Activated naive CD4-positive, alpha-beta T cell (primary cell): ENCODE results near the gene ARHGAP44.
"Not testable (repeated sequence)": the region's sequence is repeated elsewhere in the genome, so short reads cannot be mapped to it uniquely, and the experiment has no call there.

ENCODE experiments used
- DNase-seq, 4 experiments: peaks; one replicate each; lab custom pipeline; 2025; lab: John Stamatoyannopoulos, UW

The ARHGAP44 gene

GRCh38 chr17:12815642-12816141 lies 26.4 kb downstream of the ARHGAP44 start:
- DNase-seq, result no peak

DNA sequence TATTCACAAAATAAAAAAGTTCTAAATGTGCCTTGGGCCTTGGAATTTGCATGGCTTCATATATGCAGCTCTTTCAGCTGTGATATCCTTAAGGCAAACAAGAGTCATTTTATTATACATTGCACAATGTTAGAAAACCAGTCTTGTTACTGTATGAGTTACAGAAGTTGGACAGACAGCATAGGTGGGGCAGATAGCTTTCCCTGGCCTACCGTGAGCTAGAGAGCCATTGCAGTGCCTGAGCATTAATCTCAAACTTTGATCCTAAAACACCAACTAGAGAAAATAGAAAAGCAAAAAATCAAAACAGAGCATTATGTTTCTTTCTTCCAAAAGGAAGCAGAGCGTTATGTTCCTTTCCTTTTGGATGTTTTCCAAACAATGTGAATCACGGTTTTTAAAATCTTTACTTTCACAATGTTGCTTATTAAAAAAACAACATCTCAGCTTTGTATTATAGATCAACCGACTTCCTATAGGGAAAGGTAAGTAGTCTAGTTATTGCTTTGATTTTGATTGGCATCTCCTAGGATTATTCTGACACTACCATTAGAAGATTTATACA lies 32.2 kb downstream of the ARHGAP44 start:
- DNase-seq, result no peak

DNA sequence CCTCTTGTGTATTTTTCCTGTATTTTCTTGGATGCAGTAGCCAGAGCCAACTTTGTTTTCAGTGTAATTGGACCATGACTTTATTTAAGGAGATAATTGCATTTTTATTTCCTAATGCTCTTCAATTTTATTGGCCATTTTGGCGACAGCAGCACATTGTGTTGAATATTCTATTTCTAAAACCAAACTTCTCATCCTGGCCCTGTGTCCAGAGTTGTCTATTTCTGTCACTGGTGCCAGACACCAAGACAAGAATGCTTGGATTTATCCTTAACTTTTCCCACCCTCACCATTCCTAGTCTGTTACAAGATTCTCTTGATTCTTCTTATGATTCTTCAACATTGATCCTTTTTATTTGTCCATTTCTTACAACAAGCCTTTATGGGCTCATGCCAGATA lies 37.1 kb downstream of the ARHGAP44 start:
- no peak for DNase-seq

GRCh38 chr17:12830777-12831247 lies 41.5 kb downstream of the ARHGAP44 start:
- DNase-seq, result no peak

- no peak for DNase-seq
Measured at GRCh38 chr17:12831839-12832238, 42.5 kb downstream of the ARHGAP44 start.

- no peak for DNase-seq
Measured at GRCh38 chr17:12839042-12839441, 49.7 kb downstream of the ARHGAP44 start.

DNA sequence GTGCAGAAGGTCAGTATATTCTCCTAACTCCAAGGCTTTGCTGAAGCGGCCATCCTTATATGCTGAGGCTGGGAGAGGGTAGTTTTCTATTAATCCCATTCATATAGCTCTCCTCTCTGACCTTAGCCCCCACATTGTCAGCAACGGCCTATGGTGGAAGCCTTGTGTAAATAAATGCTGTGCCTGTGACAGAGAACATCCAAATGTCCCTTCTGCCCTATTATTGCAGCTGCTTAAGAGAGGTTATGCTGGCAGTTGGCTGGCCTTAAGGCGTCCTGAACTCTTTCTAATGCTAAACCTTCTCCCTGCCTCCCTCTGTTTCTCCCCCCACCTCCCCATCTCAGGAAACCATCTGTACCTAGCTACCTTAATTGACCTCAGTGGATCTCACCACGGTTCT lies 53.6 kb downstream of the ARHGAP44 start:
- no peak for DNase-seq

GRCh38 chr17:12850996-12851395 lies 61.7 kb downstream of the ARHGAP44 start:
- no peak for DNase-seq

- DNase-seq, result no peak
Measured at GRCh38 chr17:12851901-12852435, 62.7 kb downstream of the ARHGAP44 start.

GRCh38 chr17:12853921-12854320 lies 64.6 kb downstream of the ARHGAP44 start:
- no peak for DNase-seq

- no peak for DNase-seq
Measured at GRCh38 chr17:12856416-12856815, 67.1 kb downstream of the ARHGAP44 start.

GRCh38 chr17:12857592-12857991 lies 68.3 kb downstream of the ARHGAP44 start:
- no peak for DNase-seq

- DNase-seq, result no peak
Measured at GRCh38 chr17:12859520-12859919, 70.2 kb downstream of the ARHGAP44 start.

- no peak for DNase-seq
Measured at GRCh38 chr17:12865769-12866168, 76.5 kb downstream of the ARHGAP44 start.

DNA sequence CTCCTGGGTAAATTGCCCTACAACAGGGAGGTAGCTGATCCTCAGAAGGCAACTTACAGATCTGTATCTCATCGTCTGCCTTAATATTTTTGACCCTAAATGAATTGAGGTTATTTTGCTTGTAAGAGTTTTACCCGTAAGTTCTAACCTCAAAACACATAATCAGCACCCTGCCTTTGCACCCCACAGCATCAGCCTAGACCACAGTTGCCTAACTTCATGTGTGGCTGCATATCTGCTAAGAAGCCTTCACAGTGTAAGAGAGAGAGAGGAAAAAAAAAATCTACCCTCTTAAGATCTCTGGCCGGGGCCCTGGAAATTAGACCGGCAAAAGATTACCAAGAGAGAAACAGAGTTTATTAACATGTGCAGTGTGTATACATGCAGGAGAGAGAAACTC lies 76.9 kb downstream of the ARHGAP44 start:
- no peak for DNase-seq

DNA sequence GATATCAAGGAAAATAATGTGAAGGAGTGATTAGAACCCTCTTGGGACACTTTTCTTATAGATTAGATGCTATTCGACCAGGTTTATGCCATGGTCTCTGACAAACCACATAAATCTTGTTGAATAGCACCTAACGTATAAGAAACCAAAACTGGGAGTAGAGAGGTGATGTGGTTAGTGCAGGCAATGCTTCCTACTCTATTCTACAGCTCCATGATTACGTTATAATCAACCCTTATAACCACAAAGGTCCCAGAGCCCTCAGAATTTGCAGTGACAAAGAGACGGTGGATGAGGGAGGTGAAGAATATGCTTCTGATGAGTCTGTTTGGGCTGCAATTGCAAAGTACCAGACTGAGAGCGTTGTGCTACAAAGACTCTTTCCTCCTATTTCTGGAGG lies 78.4 kb downstream of the ARHGAP44 start:
- DNase-seq, result no peak

- not testable (repeated sequence) for DNase-seq
Measured at GRCh38 chr17:12873415-12874125, 84.3 kb downstream of the ARHGAP44 start.

- DNase-seq, result no peak
Measured at GRCh38 chr17:12877953-12878669, 88.8 kb downstream of the ARHGAP44 start.

GRCh38 chr17:12879096-12879495 lies 89.8 kb downstream of the ARHGAP44 start:
- not testable (repeated sequence) for DNase-seq

DNA sequence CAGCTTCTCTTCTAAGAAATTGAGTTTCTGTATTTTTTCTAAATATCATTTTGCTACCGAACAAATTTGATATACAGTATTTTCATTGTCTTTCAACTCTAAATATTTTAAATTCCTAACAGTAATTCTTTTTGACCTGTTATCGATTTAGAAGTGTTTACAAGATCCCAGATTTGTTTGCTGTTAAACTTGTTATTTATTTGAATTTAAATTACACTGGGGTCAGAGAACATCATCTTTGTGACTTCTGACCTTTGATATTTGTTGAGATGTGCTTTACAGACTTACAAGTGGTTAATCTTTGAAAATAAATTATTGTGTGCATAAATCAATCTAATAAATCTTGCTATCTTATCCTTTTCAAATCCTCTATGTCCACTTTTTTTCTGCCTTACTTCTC lies 94.2 kb downstream of the ARHGAP44 start:
- no peak for DNase-seq

DNA sequence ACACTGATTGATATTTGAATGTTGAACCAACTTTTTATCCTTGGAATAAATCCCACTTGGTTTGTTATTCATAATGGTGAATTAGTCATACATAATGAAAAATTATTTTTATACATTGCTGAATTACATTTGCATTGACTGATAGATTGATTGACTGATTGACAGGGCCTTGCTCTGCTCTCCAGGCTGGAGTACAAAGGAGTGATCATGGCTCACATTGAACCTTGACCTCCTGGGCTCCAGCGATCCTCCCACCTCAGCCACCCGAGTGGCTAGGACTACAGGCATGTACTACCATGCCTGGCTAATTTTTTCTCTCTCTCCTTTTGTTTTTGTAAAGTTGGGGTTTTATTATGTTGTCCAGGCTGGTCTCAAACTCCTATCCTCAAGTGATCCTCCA lies 97.8 kb downstream of the ARHGAP44 start:
- DNase-seq, result no peak

DNA sequence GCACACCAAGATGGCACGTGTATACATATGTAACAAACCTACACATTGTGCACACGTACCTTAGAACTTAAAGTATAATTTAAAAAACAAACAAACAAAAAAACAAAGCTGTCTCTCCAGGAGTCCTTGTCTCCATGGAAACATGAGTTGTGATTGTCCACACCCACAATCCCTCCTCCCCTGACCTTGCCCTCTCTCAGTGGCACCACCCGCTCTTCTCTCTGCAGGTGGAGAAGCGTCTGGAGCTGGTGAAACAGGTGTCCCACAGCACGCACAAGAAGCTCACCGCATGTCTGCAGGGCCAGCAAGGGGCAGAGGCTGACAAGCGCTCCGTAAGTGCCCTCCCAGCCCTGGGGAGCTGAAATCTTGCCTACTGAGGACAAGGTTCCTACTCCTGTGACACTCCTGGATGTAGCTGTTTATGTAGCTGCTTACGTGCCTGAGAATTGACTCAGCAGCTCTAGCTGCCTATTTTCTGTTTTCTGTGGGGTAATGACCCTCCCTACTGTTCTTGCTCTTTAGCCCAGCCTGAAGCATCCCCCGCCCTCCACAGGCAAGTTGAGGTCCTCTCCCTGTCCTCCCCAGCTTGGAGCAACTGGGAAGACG lies 107.0 kb downstream of the ARHGAP44 start:
- no peak for DNase-seq
